ENCODE measurements around the gene EIF4B.

The EIF4B gene

GRCh38 chr12:53011889-53012288 lies 5.6 kb downstream of the EIF4B start:
- Histone ChIP-seq H3K27me3 (ENCODE audit: insufficient read depth, low read length) (no peaks in the 10 kb centered on the region), H3K4me2 (ENCODE audit: low read length) (no peak overlapping the region), H3F3A (ENCODE audit: insufficient read depth, low read length) (no peaks in the 10 kb centered on the region), H2AFZ (ENCODE audit: low read length) (no peak overlapping the region), H3K4me1 (ENCODE audit: insufficient read depth, low read length, severe bottlenecking) (peaks cover 43% of the 10 kb centered on the region), H3K27ac (ENCODE audit: low read depth, low read length, poor library complexity, severe bottlenecking) (no peak overlapping the region), H3K79me2 (ENCODE audit: insufficient read depth, low read length) (peaks cover 94% of the 10 kb centered on the region), H3K9me2 (ENCODE audit: low read depth, low read length) (no peaks in the 10 kb centered on the region), H3K9me3 (ENCODE audit: low read length) (no peaks in the 10 kb centered on the region), H3K4me3 (ENCODE audit: low read depth, low read length, poor library complexity, severe bottlenecking) (no peak overlapping the region), H4K20me1 (ENCODE audit: insufficient read depth, low read length) (0 out of 2 replicates have a peak, but pooled peaks cover 2% of the 10 kb centered on the region), H3K9ac (ENCODE audit: low read length) (no peak overlapping the region), H3K36me3 (ENCODE audit: insufficient read depth, low read length) (peaks cover 83% of the 10 kb centered on the region)
- no peak for TF ChIP-seq CTCF (IDR thresholded peaks at IDR 0.05; ENCODE audit: low read length)
- TF ChIP-seq EZH2 (IDR thresholded peaks at IDR 0.05; ENCODE audit: borderline replicate concordance, low read length), result no peak

- Histone ChIP-seq H3K9me3 (ENCODE audit: low read length) (no peaks in the 10 kb centered on the region), H3F3A (ENCODE audit: insufficient read depth, low read length) (no peaks in the 10 kb centered on the region), H2AFZ (ENCODE audit: low read length) (no peak overlapping the region), H3K27ac (ENCODE audit: low read depth, low read length, poor library complexity, severe bottlenecking) (no peak overlapping the region), H3K9ac (ENCODE audit: low read length) (no peak overlapping the region), H3K4me1 (ENCODE audit: insufficient read depth, low read length, severe bottlenecking) (peaks cover 35% of the 10 kb centered on the region), H3K4me3 (ENCODE audit: low read depth, low read length, poor library complexity, severe bottlenecking) (no peak overlapping the region), H4K20me1 (ENCODE audit: insufficient read depth, low read length) (0 out of 2 replicates have a peak, but pooled peaks cover 2% of the 10 kb centered on the region), H3K4me2 (ENCODE audit: low read length) (no peak overlapping the region), H3K36me3 (ENCODE audit: insufficient read depth, low read length) (peaks cover 87% of the 10 kb centered on the region), H3K9me2 (ENCODE audit: low read depth, low read length) (no peaks in the 10 kb centered on the region), H3K79me2 (ENCODE audit: insufficient read depth, low read length) (peaks cover 83% of the 10 kb centered on the region), H3K27me3 (ENCODE audit: insufficient read depth, low read length) (no peaks in the 10 kb centered on the region)
- TF ChIP-seq CTCF (IDR thresholded peaks at IDR 0.05; ENCODE audit: low read length) (no peak), EZH2 (IDR thresholded peaks at IDR 0.05; ENCODE audit: borderline replicate concordance, low read length) (no peak)
Measured at GRCh38 chr12:53012928-53013327, 6.7 kb downstream of the EIF4B start.

- peaks cover 86% of the 10 kb centered on the region for H3K36me3 ChIP-seq (ENCODE audit: insufficient read depth, low read length)
- H3K79me2 ChIP-seq (ENCODE audit: insufficient read depth, low read length), result peaks cover 66% of the 10 kb centered on the region
- no peak overlapping the region for H3K4me3 ChIP-seq (ENCODE audit: low read depth, low read length, poor library complexity, severe bottlenecking)
- no peaks in the 10 kb centered on the region for H3K9me3 ChIP-seq (ENCODE audit: low read length)
- H3K4me1 ChIP-seq (ENCODE audit: insufficient read depth, low read length, severe bottlenecking), result peaks cover 18% of the 10 kb centered on the region
- no peak overlapping the region for H2AFZ ChIP-seq (ENCODE audit: low read length)
- H4K20me1 ChIP-seq (ENCODE audit: insufficient read depth, low read length), result 0 out of 2 replicates have a peak, but pooled peaks cover 2% of the 10 kb centered on the region
- no peaks in the 10 kb centered on the region for H3K9me2 ChIP-seq (ENCODE audit: low read depth, low read length)
- H3K4me2 ChIP-seq (ENCODE audit: low read length), result no peak overlapping the region
- H3K27ac ChIP-seq (ENCODE audit: low read depth, low read length, poor library complexity, severe bottlenecking), result no peak overlapping the region
- H3F3A ChIP-seq (ENCODE audit: insufficient read depth, low read length), result no peaks in the 10 kb centered on the region
- TF ChIP-seq EZH2 (IDR thresholded peaks at IDR 0.05; ENCODE audit: borderline replicate concordance, low read length), result no peak
- no peak for TF ChIP-seq CTCF (IDR thresholded peaks at IDR 0.05; ENCODE audit: low read length)
- H3K9ac ChIP-seq (ENCODE audit: low read length), result no peak overlapping the region
- H3K27me3 ChIP-seq (ENCODE audit: insufficient read depth, low read length), result no peaks in the 10 kb centered on the region
Measured at GRCh38 chr12:53014709-53015108, 8.5 kb downstream of the EIF4B start.
